Coronary artery (tissue), 2 donors: ENCODE measurements around the gene OBSCN.
"Not testable (repeated sequence)": the region's sequence is repeated elsewhere in the genome, so short reads cannot be mapped to it uniquely, and the experiment has no call there.

Experiments used
- DNase-seq: peaks from one replicate; pipeline ENCODE4 v3.0.0-alpha.2; 2017; ENCODE audit warnings: low spot score
- H3K27ac ChIP-seq, 2 donors: fragments of 200-600 bp; sonication (generic); one replicate each; pipeline ENCODE4 v1.5.1; 2016 to 2019
- H3K4me3 ChIP-seq: fragments of 200-600 bp; sonication (generic); 2 replicates; pipeline ENCODE4 v1.5.1; 2016; ENCODE audit warnings: mild to moderate bottlenecking, moderate library complexity
- TF ChIP-seq, protein P1 (sequence below): fragments of 200-600 bp; sonication (generic); IDR thresholded peaks from one replicate; pipeline ENCODE4 v1.5.1; 2019; ENCODE audit warnings: antibody characterized with exemption

The OBSCN gene

DNA sequence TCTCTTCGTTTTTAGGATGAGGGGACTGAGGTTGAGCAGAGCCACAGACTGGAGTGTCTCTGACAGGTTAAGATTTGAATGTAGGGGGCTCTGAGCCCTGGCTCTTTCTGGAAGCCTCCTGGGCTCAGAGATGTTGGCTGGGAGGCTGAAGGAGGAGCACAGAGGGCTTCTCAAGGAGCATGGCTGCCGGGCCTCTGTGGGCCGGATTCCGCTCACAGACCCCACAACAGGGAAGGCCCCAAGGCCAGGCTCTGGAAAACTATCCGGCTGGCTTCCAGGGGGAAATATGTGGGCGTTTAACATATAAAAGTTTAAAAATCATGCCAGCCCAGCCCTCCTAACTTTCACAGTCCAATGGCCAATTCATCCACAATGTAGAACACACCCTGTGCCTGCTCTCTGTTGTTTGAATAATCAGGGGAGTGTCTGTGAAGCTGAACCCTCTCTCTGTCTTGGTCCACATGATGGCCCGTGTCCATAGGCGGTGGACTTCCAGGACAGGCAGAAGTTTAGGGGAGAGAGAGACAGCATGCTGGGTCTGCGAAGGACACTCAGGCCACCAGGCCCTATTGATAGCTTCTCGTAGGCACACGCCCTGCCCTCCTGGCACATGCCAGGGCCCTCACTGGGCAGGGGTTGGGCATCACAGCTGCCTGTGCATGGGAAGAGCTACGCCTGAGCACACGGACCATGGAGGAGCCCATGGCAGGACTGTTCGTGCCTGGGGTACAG lies 10.8 kb downstream of the OBSCN start:
- TF ChIP-seq, protein P1, sequence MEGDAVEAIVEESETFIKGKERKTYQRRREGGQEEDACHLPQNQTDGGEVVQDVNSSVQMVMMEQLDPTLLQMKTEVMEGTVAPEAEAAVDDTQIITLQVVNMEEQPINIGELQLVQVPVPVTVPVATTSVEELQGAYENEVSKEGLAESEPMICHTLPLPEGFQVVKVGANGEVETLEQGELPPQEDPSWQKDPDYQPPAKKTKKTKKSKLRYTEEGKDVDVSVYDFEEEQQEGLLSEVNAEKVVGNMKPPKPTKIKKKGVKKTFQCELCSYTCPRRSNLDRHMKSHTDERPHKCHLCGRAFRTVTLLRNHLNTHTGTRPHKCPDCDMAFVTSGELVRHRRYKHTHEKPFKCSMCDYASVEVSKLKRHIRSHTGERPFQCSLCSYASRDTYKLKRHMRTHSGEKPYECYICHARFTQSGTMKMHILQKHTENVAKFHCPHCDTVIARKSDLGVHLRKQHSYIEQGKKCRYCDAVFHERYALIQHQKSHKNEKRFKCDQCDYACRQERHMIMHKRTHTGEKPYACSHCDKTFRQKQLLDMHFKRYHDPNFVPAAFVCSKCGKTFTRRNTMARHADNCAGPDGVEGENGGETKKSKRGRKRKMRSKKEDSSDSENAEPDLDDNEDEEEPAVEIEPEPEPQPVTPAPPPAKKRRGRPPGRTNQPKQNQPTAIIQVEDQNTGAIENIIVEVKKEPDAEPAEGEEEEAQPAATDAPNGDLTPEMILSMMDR = no peak
- H3K27ac ChIP-seq = no peak overlapping the region
- H3K4me3 ChIP-seq = no peak overlapping the region
- DNase-seq = no peak

DNA sequence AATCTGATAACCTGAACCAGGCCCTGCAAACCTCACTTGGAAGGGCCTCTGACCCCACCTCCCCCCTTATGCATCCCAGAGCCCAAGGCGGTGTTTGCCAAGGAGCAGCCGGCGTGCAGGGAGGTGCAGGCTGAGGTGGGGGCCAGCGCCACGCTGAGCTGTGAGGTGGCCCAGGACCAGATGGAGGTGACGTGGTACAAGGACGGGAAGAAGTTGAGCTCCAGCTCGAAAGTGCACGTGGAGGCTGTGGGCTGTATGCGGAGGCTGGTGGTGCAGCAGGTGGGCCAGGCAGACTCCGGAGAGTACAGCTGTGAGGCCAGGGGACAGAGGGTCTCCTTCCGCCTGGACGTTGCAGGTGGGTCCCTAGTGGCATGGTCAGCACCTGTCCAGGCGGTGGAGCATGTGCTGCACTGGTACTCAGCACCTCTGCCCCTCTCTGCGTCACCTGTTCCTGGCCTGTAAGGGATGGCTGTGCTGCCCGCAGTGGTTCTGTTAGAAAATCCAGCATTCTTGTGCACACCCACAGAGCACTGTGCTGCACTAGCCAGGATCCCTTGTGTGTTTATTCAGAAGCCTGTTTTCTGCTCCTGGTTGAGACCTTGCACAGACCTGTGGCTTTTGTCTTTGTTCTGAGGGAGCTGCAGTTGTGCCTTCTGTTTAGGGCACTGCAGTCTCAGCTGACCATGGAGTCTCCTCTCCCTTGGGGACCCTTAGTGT lies 11.6 kb downstream of the OBSCN start:
- TF ChIP-seq, protein P1 = no peak
- H3K4me3 ChIP-seq = no peak overlapping the region
- DNase-seq = no peak

DNA sequence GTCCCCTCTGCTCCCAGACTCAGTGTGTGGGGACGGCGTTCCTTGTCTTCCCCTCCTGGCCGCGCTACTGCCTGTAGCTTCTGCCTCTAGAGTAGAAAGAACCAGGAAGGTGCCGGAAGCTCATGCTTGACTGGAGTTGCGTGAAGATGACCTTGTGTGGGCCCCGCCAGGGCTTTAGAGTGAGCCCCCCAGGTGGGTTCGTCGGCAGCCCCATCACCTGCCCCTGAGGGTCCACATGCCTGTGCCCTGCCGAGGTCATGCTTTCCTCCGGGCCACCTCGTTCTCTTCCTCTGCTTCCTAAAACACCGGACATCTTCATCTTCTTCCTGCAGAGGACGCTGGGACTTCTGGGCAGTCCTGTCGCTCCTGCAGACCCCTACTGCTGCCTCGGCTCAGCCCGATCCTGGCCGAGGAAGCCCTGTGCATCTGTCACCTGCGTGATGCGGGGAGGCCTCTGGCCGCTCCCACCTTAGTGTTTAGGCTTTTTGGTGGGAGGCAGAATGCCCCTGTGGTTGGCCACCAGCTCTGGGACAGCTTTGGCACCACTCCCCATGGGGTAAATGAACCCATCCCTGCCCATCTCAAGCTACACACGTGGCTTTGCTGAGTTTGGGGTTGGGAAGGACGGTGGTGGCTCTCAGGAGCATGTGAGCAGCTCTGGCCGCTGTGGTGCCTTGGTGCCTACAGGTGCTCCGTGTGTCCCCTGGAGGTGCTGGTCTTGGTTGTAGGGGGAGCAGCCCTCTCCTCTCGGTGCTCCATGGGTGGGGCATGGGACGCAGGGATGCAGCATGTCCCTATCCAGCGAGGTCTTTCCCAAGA lies 12.3 kb downstream of the OBSCN start:
- TF ChIP-seq, protein P1 = no peak
- Histone ChIP-seq H3K4me3 (no peak overlapping the region), H3K27ac (no peak overlapping the region)
- DNase-seq = no peak

More for the DNA sequence above, 11.6 kb downstream of the OBSCN start:
- no peak overlapping the region for H3K27ac ChIP-seq

DNA sequence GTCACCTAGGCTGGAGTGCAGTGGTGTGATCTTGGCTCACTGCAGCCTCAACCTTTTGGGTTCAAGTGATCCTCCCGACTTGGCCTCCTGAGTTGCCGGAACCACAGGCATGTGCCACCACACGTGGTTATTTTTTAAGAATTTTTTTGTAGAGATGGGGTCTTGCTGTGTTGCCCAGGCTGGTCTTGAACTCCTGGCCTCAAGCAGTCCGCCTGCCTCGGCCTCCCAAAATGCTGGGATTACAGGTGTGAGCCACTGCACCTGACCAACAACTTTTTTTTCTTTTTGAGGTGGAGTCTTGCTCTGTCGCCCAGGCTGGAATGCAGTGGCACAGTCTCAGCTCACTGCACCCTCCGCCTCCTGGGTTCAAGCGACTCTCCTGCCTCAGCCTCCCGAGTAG lies 13.3 kb downstream of the OBSCN start:
- DNase-seq, H3K27ac ChIP-seq, H3K4me3 ChIP-seq: not testable (repeated sequence)

DNA sequence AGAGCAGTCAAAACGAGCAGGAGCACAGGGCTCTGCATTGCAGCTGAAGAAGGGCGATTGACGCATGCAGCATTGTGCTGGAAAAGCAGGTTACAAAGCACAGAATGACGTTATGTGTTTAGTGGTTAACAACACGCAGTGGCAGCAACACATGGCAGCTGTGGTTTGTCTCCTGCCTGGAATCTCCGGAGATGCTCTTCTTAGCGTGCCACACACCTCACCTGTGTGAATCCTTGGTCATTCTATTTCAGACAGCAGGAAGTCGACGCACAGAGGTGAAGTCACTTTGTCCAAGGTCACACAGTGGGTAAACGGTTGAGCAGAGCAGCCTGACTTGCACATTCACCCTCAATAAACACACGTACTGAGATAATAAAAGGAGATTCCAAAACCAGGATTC lies 14.7 kb downstream of the OBSCN start:
- Histone ChIP-seq H3K4me3 (no peak overlapping the region), H3K27ac (no peak overlapping the region)
- TF ChIP-seq, protein P1 = no peak
- DNase-seq = no peak

DNA sequence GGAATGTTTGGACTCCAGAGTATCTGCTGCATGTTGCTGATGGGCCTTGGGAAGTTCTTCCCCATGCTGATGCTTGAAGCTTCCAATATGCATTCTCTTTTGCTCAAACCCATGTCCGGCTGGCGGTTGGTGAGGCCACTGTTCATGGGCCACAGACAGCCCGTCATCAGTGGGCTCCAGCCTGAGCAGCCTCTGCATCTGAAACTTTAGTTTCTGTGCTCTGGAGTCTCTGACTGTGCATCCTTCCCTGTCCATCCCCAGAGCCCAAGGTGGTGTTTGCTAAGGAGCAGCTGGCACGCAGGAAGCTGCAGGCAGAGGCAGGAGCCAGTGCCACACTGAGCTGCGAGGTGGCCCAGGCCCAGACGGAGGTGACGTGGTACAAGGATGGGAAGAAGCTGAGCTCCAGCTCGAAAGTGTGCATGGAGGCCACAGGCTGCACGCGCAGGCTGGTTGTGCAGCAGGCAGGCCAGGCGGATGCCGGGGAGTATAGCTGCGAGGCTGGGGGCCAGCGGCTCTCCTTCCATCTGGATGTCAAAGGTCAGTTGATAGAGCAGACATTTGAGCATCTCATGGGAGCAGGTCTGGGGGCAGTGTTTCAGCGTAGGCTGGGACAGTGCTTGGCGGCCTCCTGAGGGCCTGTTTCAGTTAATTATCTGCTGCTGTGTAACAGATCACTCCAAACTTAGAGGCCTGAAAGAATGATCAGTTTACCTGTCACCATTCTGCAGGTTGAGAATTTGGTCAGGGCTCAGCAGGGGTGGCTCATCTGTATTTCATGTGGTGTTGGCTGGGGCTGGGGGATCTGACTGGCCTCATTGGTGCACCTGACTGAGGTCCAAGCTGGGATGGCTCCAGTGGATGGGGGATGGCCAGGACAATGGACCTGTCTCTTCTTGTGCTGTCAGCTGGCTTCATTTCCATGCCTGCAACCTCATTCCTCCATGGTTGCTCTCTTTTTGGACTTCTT lies 16.6 kb downstream of the OBSCN start:
- Histone ChIP-seq H3K4me3 (no peak overlapping the region), H3K27ac (no peak overlapping the region)
- TF ChIP-seq, protein P1 = no peak
- DNase-seq = no peak
